HG02571 (cell line): Measurements from ENCODE around the gene MAGED2.
"Not testable (repeated sequence)": the region's sequence is repeated elsewhere in the genome, so short reads cannot be mapped to it uniquely, and the experiment has no call there.

Experiments used
- ATAC-seq: cut with Tn5 transposase; IDR thresholded peaks from one replicate; pipeline ENCODE4 v1.9.1; 2021; ENCODE audit warnings: mild to moderate bottlenecking, moderate library complexity; ENCODE audit not compliant: unreplicated experiment

Gene MAGED2, protein sequence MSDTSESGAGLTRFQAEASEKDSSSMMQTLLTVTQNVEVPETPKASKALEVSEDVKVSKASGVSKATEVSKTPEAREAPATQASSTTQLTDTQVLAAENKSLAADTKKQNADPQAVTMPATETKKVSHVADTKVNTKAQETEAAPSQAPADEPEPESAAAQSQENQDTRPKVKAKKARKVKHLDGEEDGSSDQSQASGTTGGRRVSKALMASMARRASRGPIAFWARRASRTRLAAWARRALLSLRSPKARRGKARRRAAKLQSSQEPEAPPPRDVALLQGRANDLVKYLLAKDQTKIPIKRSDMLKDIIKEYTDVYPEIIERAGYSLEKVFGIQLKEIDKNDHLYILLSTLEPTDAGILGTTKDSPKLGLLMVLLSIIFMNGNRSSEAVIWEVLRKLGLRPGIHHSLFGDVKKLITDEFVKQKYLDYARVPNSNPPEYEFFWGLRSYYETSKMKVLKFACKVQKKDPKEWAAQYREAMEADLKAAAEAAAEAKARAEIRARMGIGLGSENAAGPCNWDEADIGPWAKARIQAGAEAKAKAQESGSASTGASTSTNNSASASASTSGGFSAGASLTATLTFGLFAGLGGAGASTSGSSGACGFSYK

DNA sequence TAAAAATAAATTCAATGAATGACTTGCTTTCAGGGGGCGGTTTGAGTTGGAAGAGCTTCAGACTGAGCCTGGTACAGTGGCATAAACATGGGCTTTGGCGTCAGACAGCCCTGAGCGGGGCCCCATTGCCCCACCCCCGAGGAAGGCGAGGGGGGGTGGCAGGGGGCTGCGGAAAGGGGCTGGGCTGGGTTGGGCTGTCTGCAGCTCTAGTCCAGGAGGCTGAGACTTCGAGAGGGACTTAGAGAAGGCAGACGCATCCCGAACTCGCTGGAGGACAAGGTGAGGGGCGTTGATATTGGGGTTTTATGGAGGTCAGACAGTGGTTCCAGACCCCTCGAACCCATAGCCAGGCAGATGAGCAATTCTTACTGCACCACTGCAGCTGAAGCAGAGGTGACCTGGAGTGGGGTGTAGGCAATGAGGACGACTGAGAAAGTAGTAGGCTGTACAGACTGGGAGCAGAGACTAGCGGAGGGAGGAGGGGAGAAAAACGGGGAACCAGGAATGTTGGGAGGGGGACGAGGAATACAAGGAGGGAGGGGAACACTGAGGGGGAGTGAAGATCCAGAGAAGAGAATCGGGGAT is at the start of gene MAGED2:
Gene MAGED2, plus strand, starts transcription at position 222 of the 585 bp plus-strand sequence. CDS start 1,587 bp downstream, outside the sequence.
- no peak for ATAC-seq

DNA sequence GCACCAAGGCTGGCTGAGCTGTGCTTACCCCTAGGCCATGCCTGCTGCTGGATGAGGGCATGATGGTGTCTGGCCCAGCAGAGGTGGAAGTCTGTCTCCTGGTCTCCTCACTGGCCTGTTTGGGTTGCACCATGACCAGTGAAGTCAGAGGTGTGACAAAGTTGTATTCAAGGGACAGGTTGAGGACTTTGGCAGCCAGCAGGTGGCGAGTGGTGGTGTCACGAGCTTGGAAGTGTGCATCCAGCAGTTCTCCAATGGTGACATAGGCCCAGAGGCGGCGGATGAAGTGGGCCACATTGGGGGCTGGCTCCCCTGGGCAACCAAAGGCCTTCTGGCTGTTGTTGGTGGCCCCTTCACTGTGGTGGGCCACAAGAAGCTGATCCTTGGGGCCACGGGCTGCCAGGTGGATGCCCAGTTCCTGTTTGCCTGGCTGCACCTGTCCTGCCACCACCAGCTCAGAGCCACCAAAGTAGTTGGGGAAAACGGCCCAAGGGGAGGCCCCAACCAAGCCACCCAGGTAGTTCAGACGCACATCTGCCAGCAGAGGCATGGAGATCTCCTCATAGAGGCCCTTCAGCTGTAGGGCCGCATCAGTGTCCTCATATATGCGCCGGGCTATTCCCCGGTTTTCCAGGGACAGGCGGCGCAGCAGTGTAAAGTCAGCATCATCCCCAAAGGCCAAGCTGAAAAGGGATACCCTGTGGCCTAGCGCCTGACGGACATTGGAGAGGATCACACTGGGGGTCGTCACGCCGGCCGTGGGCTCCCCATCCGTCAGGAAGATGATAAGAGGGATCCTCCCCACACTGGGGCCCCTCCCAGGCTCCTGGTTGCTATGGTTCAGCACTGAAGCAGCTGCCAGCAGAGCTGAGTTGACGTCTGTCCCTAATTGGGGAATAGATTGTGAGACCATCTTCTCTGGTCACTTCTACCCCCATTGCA is 49.2 kb upstream of the MAGED2 start:
- no peak for ATAC-seq

DNA sequence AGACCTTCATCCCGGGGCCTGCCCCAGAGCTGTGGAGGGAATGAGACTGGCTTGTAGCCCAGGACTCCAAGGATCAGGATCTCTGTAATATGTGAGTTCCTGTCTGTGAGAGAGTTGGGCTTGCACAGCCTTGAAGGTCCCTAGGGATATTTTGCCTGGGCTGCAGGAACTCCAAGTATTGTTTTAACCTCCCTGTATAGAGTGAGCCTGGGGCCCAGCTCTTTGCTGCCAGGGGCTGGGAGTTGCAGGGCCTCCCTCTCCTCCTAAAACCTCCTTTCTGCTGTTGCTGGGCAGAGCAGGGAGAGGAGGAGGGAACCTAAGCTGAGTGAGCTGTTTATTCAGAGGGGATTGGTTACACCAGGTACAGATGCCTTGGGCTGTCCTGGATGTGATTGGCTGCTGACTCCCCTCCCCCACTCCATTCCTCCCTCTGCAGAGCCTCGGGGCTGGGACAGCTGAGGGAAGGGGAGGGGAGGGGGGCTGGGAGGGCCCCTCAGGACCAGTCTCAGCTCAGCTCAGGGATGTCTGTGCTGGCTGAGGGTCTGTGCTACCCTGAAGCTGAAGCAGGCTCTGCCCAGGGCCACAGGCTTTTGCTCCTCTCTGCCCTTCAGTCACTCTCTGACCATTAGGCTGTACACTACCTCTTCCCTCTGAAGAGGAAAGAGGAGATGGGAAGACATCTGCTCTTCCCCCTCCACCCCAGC is 33.0 kb upstream of the MAGED2 start:
- not testable (repeated sequence) for ATAC-seq

DNA sequence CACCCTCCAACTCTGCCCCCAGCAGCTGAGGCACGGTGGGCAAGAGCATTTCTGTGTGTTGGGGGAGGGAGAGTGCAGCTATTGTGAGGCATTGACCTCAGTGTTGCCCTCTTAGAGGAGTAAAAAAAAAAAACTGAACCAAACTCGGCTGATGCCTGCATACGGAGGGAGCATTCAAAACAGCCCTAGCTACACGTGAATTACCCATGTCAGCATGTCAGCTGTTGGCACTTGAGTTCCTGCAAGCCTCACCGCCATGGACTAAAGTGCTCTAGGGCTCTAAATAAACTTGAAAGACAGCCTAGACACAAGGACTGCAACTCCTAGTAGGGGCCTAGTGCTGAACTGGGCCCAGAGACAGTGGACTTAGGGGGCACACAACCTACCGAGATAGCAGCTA is 31.5 kb upstream of the MAGED2 start:
- no peak for ATAC-seq

DNA sequence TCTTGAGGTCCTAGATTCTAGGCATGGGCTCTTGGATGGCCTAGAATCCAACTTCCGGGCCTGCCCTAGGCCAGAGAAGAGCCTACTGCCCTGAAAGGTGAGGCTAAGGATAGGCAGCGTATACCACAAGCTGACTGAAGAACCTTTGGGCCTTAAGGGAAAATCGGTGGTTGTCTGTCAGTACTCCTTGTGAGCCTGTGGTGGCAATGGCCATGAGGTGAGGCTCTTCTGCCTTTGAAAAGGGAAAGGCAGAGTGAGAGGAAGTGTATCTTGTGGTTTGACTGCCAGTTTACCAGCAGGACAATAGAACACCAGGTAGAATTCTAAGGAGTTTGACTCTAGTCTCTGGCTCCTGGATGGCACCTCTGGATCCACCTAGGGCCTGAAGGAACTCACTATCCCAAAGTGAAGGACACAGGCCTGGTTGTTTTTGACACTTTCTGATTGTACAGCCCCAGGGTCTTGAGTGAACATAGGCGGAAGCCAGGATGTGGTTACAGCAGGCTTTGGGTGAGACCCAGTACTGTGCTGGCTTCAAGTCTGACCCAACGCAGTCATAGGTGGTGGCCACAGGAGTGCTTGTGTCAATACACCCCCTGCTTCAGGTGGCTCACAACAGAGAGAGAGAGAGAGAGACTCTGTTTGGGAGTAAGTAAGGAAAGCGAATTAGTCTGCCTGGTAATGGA is 30.4 kb upstream of the MAGED2 start:
- ATAC-seq, result no peak

DNA sequence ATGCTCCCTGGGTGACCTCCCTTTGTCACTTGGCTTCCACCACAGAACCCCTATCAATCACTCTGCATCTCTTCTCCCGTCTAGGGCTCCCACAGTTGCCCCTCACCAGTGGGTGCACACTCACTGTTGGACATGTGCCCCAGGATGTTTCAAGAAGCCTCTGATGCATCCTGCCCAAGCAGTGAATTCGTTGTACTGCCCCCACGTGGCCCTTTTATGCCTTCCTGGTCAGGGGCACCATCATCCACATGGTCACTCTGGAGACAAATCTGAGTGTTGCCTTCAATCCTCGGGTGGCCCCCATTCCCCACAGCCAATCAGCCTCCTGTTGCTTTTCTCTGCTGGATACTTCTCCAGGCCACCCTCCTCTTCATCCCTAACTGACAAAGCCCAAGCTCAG is 21.6 kb upstream of the MAGED2 start:
- ATAC-seq, result no peak

DNA sequence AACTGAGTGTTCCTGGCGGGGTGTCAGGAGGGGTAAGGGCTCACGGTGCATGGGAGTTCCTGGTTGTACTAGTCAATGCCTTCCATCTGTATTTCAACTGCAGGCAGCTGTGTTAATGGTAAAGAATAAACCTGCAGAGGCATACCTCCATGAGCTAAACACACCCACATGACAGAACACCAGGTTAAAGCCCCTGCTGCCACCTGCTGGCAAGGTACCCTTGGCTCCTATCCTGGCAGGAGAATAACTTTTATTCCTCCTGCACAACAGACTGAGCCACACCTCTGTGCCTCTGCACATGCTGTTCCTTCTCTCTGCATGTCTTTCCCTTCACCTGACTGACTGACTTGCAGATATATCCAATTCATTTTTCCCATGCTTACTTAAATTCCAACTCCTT is 20.6 kb upstream of the MAGED2 start:
- ATAC-seq, result no peak

DNA sequence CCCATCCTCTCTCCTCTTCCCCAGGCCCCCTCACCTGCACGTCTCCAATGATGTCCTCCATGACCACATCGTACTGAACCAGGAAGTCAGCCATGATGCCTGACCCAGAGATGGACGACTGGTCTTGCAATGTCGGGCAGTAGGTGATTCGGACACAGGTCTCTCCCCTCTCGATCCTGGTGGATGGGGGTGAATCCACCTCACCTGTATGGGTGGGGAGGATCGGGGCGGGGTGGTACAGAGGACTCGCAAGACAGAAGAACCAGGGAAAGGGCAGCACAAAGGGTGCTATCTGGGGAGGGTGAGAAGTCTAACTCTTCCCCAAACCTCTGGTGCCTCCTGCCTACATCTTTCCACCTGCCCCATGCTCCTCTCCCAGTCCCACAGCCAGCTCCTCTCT is 19.1 kb upstream of the MAGED2 start:
- no peak for ATAC-seq

DNA sequence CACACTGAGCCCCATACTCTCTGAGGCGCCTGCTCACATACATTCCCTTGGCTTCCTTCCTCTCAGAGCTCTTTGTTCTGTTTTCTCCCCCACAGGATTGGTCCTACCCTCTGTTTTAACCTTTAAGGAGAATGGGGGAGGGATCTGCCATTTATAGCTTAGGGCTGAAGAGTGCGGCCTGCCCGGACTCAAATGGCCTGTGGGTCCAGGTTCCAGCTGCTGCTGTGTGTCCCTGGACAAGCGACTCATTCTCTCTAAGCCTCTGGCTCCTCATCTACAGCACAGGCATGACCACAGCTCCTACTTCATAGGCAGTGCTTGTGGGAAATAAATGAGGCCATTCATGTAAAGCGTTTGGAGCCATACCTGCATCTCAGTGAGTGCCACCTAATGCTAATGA is 18.1 kb upstream of the MAGED2 start:
- ATAC-seq, result not testable (repeated sequence)

DNA sequence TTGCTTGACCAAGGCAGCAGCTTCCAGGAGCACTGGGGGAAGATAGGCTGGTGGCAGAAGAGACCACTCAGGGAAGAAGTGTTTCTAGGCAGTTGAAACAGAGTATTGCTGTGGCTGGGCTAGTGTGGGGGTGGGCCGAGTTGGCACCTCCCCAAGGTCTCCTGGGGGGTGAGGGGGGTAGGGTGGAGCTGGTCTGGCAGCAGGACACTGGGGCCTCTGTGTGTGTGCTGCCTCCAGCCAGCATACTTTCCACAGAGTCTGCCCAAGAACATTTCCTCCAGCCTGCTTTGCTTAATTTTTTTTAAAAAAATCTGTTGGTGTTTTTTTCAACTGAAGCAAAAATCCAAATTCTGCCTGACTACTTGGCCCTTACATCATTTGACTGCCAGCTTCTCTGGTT is 13.5 kb upstream of the MAGED2 start:
- no peak for ATAC-seq

DNA sequence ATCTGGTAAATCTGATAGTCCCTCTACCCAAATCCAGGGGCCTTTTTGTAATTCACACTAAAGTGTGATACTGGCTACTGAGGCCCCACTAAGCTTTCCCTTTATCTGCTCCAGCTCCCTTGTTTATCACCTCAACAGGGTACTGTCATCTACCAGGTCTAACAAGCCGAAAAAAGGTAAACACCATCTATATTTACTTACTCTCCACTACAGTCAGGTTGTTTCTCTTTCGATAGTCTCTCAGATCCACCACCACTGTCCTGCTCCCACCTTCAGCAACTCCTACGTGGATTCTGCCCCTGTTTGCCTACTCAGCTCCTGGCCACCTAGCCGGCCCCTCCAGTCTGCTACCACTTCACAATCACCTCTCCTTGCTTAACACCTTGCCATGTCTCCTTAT is 12.8 kb upstream of the MAGED2 start:
- ATAC-seq, result no peak

DNA sequence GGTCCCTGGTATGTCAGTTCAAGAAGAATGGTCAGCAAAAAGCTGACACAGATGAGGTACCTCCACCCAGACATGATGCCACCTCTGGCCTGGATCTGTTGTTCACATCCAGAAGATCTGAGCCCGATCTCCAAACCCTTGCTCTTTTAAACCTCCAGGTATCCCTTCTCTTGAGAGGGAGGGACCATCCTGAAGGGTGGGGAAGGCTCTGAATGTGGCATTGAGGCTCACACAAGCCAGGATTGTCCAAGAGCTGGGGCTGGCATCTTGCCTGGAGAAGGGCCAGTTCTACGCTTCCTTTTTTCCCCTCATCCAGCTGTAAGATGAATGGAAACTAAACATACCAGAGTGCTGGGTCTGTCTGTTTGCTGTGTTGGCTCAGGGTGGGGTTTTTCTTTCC is 9.4 kb upstream of the MAGED2 start, which contains the start of gene ITIH6:
Gene ITIH6, minus strand, starts transcription at position 119 of the 400 bp plus-strand sequence. Its CDS starts 45 bp downstream, at position 74.
- ATAC-seq, result no peak

DNA sequence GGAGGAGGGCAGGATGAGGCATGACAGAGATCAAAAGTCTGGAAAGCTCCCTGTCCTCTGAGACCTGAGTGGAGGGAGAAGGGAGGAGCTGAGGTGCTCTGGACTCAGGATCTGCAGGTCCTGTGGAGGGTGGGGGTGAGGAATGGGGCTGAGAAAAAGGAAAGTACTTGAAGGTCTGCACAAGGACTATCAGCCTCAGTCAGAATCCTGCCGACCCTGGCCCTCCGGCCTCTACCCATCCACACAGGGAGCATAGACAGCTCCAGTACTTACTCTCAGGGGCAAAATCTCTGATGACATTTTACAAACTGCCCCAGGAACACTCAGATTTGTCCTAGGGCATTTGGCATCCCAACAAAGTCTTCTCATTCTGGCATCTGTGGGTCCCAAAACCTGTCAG is 8.5 kb upstream of the MAGED2 start:
- no peak for ATAC-seq

DNA sequence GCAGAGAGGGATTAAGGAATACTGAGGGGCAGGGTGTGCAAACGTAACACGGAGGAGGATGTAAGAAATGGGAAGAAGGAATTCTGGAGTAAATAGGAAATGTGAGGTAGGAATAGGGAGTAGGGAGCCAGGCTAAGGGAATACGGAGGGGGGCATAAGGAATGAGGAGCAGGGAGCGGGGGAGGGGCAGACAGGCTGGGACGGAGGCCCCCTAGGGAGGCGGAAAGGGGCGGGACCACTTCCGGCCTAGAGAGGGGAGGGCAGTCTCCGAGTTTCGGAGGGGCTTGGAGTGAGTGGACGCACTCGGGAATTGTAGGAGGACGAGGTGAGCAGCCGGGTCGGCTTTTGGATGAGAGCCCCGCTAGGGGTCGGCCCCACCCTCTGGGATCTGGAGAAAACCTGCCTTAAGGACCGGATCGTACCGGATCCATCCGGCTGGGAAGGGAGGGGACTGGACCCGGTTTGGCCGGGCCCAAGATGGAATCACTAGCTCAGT is 612 bp downstream of the MAGED2 start:
- ATAC-seq, result peak; percentile 37

DNA sequence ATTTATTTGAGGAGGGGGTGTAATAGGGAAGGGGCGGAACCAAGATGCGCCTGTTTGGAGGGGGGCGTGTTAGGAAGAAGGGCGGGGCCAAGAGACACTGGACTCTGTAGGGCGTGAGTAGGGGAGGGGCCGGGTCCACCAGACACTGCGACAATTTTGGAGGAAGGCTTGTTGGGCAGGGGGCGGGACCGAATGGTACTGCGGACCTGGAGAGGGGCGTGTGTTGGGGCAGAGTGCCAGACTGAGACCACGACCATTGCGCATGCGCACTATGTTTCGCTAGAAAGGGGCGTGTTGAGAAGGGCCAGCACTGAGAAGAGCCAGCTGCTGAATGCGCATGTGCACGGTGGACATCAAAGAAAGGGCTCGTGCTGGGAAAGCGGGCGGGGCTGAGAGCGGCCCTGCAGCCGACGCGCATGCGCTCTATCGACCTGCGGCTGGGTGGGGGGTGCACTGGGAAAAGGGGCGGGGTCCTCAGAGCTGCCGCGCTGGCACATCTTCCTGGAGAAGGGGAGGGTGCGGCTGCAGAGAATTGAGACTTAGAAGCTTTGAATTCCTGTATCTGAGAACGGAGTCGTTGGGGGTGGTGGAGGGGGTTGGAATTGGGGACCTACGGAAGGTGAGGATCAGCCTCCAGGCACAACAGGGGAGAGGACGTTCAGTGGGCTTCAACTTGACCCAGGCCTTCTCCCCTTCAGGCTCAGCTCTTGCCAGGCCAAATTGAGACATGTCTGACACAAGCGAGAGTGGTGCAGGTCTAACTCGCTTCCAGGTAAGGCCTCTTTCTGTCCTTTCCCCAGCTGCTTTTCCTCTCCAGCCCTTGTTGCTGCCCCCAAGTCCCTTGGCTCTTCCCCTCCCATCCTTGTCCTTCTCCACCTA is 1.3 kb downstream of the MAGED2 start:
- peak; percentile 79 for ATAC-seq

DNA sequence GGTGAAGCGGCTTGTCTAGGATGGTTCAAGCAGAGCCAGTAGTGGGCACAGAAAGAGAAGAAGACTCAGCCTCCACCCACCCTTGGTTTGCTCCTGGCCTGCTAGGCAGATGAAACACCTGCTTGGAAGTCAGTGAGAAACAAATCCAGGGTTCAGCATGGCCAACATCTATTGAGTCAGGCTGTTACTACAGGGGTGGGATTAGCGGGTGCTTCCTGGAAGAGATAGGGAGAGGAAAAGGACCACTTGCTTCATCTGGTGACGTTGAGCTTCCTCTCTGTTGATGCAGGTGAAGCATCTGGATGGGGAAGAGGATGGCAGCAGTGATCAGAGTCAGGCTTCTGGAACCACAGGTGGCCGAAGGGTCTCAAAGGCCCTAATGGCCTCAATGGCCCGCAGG is 3.0 kb downstream of the MAGED2 start:
- no peak for ATAC-seq

DNA sequence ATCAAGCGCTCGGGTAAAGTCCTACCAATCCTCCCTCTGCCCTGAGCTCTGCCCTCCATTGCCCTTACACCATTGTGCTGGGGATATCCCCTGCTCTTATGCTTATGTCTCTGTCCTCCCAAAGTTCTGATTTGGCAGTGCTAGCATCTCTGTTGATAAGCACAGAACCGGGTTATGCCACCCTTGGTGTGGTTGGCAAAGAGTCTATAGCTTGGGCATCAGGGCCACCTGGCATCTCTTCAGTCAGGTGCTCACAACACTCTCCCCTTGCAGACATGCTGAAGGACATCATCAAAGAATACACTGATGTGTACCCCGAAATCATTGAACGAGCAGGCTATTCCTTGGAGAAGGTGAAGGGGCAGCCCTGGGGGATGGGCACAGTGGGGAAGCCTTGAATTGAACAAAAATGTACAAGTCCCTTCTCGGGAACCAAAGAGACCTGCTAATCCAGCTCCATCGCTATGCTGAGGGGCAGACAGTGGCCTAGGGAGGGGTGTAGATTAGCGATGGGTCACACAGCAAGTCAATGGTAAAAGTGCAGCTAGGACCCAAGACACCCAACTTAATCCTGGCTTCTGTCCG is 3.8 kb downstream of the MAGED2 start:
- ATAC-seq, result no peak

DNA sequence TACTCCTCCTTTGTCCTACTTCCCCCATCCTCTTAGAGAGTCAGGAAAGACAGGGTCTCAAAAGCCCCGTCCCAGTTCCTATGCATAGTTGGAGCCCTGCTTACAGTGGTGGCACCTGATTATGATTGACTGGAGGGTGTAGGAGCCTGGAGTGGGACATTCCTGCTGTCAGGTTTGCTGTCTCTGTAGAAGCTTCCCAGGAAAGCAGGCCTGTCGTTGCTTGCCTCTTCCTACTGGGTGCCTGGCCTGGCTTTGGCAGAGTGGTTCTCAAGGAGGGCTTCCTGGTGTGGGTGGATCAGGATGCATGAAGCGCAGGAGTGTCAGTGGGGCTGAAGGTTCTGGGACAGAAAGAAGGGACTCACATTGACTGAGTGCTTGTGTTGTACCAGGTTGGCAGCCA is 4.8 kb downstream of the MAGED2 start:
- ATAC-seq, result no peak
